PC-9 (cell line): ENCODE results near the gene MLKL. TPM values are rescaled to one million over a fixed set of nuclear protein-coding genes. Genes with fewer than 3 reads are reported as not detected.

Experiments
- BruUV-seq: library from RNA; stranded (reverse); fragments of 400-500 nt; replicated peaks from 2 replicates; lab custom pipeline; 2021; lab: Mats Ljungman, UMichigan
- CTCF ChIA-PET: fragments of 300-600 bp; sonication (Branson Sonifier 250); formaldehyde crosslinking; loops from one replicate; lab custom pipeline; 2022; ENCODE audit warnings: antibody characterized with exemption; lab: Charles Lee
- POLR2A ChIA-PET: fragments of 300-600 bp; sonication (Branson Sonifier 250); formaldehyde crosslinking; loops from one replicate; lab custom pipeline; 2022; ENCODE audit warnings: antibody characterized with exemption; ENCODE audit not compliant: unreplicated experiment; lab: Charles Lee
- DNase-seq, 2 experiments: peaks; one replicate each; pipeline versions ENCODE4 v3.0.0 to v3.0.0-alpha.2; 2015 to 2022; ENCODE audit warnings: mixed read lengths in 1 of 2
- H2AFZ ChIP-seq: fragments of 200-600 bp; sonication (generic); 2 replicates; pipeline ENCODE4 v1.8.1; 2017; ENCODE audit warnings: antibody characterized with exemption
- H3F3A ChIP-seq: fragments of 200-600 bp; sonication (generic); 2 replicates; pipeline ENCODE4 v1.8.1; 2017; ENCODE audit warnings: antibody characterized with exemption, mild to moderate bottlenecking, low read depth; ENCODE audit not compliant: insufficient read depth
- H3K27ac ChIP-seq: fragments of 200-600 bp; sonication (generic); 2 replicates; pipeline ENCODE4 v1.6.1; 2016; ENCODE audit warnings: mixed run types
- H3K27me3 ChIP-seq: fragments of 200-600 bp; sonication (generic); 2 replicates; pipeline ENCODE4 v1.6.1; 2016; ENCODE audit warnings: low read depth, mixed run types; ENCODE audit not compliant: insufficient read depth
- H3K36me3 ChIP-seq: fragments of 200-600 bp; sonication (generic); 2 replicates; pipeline ENCODE4 v1.6.1; 2016; ENCODE audit warnings: low read depth, mixed run types
- H3K4me1 ChIP-seq: fragments of 200-600 bp; sonication (generic); replicated peaks from 2 replicates; pipeline ENCODE4 v1.6.1; 2016; ENCODE audit warnings: mixed run types; ENCODE audit not compliant: insufficient read depth
- H3K4me2 ChIP-seq: fragments of 200-600 bp; sonication (generic); 2 replicates; pipeline ENCODE4 v1.6.1; 2017; ENCODE audit warnings: mixed run types
- H3K4me3 ChIP-seq: fragments of 200-600 bp; sonication (generic); 2 replicates; pipeline ENCODE4 v1.6.1; 2016; ENCODE audit warnings: mixed run types
- H3K79me2 ChIP-seq: fragments of 200-600 bp; sonication (generic); 2 replicates; pipeline ENCODE4 v1.6.1; 2017; ENCODE audit warnings: low read depth, mixed run types
- H3K9me2 ChIP-seq: fragments of 200-600 bp; sonication (generic); 2 replicates; pipeline ENCODE4 v1.8.1; 2017; ENCODE audit warnings: mild to moderate bottlenecking; ENCODE audit not compliant: insufficient read depth
- H3K9me3 ChIP-seq: fragments of 200-600 bp; sonication (generic); 2 replicates; pipeline ENCODE4 v1.8.1; 2016; ENCODE audit warnings: low read depth; ENCODE audit not compliant: insufficient read depth
- H4K20me1 ChIP-seq: fragments of 200-600 bp; sonication (generic); 2 replicates; pipeline ENCODE4 v1.8.1; 2017; ENCODE audit not compliant: insufficient read depth
- CTCF ChIP-seq: fragments of 200-600 bp; sonication (generic); conservative IDR thresholded peaks from 2 replicates; pipeline ENCODE4 v1.6.1; 2017; ENCODE audit warnings: mixed run types, antibody characterized with exemption, mild to moderate bottlenecking, moderate library complexity
- EZH2 ChIP-seq: fragments of 200-600 bp; sonication (generic); IDR thresholded peaks from 2 replicates; pipeline ENCODE4 v1.8.0; 2017; ENCODE audit warnings: antibody characterized with exemption, low read depth
- intact Hi-C: fragments of 100-400 bp; cut with micrococcal nuclease; formaldehyde crosslinking; loops from one replicate; pipeline ENCODE4 v1.10.0; 2022; ENCODE audit not compliant: unreplicated experiment
- total RNA-seq: library from RNA; stranded (reverse); gene quantifications from 2 replicates; pipeline ENCODE4 v1.2.3, GENCODE V29; 2021

MLKL gene
- total RNA-seq, 1 experiment from 2014 or later: 11.2 TPM

DNA sequence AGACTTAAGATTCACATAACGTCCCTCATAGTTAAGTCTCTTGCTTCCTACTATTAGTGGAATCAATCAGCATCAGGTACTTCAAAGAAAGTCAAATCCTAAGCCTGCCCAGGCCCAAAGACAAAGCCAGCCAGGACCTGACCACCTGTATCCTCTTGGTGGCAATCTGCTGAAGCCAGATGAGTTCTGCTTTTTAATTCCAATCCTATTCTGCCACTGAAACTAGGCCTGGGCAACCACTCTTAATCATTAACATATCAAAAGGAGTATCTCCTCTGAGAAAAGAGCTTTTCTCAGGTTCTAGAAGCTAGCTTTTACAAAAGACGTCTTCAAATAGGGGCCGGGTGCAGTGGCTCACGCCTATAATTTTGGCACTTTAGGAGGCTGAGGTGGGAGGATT lies 78.7 kb downstream of the MLKL start:
- Histone ChIP-seq H3K36me3 (peaks cover 10% of the 10 kb centered on the region; the same call in 1 of the 2 replicates), H3K4me2 (no peak overlapping the region), H3K4me3 (no peak overlapping the region), H3K79me2 (no peaks in the 10 kb centered on the region), H4K20me1 (peaks cover 4% of the 10 kb centered on the region), H3K9me3 (no peaks in the 10 kb centered on the region), H3K9me2 (no peaks in the 10 kb centered on the region), H3F3A (peaks cover 16% of the 10 kb centered on the region; the same call in 1 of the 2 replicates), H3K27ac (no peak overlapping the region), H3K4me1 (no peaks in the 10 kb centered on the region), H2AFZ (no peak overlapping the region), H3K27me3 (no peaks in the 10 kb centered on the region)
- no peak for DNase-seq
- CTCF ChIA-PET: no interaction called here
- POLR2A ChIA-PET: no interaction called here
- intact Hi-C loops: no loop called here
- BruUV-seq: no TSS peak
- TF ChIP-seq EZH2 (no peak), CTCF (no peak)

Other genes with a start within 250 kb of the MLKL start
- 117 TPM in 2 replicates for gene GLG1, start 93.7 kb downstream of the MLKL start, total RNA-seq
- 49.5 and 58.0 TPM in 2 replicates for gene RFWD3, start 34.0 kb downstream of the MLKL start, total RNA-seq
- gene FA2H, start 74.0 kb upstream of the MLKL start, total RNA-seq: 3.5 and 4.8 TPM in 2 replicates